Renal pelvis (tissue), 4 donors: ENCODE data around the gene PCDHB5. TPM values are rescaled to one million over a fixed set of nuclear protein-coding genes. Genes with fewer than 3 reads are reported as not detected.
"Not testable (repeated sequence)": the region's sequence is repeated elsewhere in the genome, so short reads cannot be mapped to it uniquely, and the experiment has no call there.

Source experiments
- DNase-seq: peaks from one replicate; pipeline ENCODE4 v3.0.0-alpha.2; 2013
- polyA plus RNA-seq, 3 donors: library from polyadenylated mRNA; unstranded; fragments of 120-200 nt; gene quantifications; one replicate each; pipeline ENCODE4 v1.2.1, GENCODE V29; 2013; ENCODE audit not compliant: insufficient read length in 3 of 3

Gene PCDHB5
- polyA plus RNA-seq, 3 donors: 5.3 to 9.5 (median 9.1) TPM

GRCh38 chr5:141149812-141150211 is 14.8 kb downstream of the PCDHB5 start, which contains the start of gene PCDHB6:
PCDHB6 (plus strand) TSS chr5:141150057; CDS start chr5:141150258, 201 bp downstream.
- DNase-seq: peak; percentile 22

- no peak for DNase-seq
These were observed 15.4 kb downstream of the PCDHB5 start for GRCh38 chr5:141150224-141150992.

GRCh38 chr5:141150993-141151325 is 16.0 kb downstream of the PCDHB5 start:
- no peak for DNase-seq

- not testable (repeated sequence) for DNase-seq
These were observed 16.6 kb downstream of the PCDHB5 start for GRCh38 chr5:141151632-141152031.

- DNase-seq: not testable (repeated sequence)
These were observed 17.1 kb downstream of the PCDHB5 start for GRCh38 chr5:141152096-141152495.

GRCh38 chr5:141155540-141156374 is 20.8 kb downstream of the PCDHB5 start:
- no peak for DNase-seq

- not testable (repeated sequence) for DNase-seq
These were observed 22.4 kb downstream of the PCDHB5 start for GRCh38 chr5:141157356-141157755.

- not testable (repeated sequence) for DNase-seq
These were observed 22.9 kb downstream of the PCDHB5 start for GRCh38 chr5:141157901-141158300.

GRCh38 chr5:141172381-141173204 is 37.6 kb downstream of the PCDHB5 start, which contains the start of gene PCDHB7:
PCDHB7 (plus strand) TSS chr5:141172644; CDS start chr5:141172836, 192 bp downstream.
- peak; percentile 33 for DNase-seq

- not testable (repeated sequence) for DNase-seq
These were observed 39.5 kb downstream of the PCDHB5 start for GRCh38 chr5:141174291-141175104.

GRCh38 chr5:141175933-141176332 is 40.9 kb downstream of the PCDHB5 start:
- DNase-seq: no peak

GRCh38 chr5:141177577-141178191 is 42.7 kb downstream of the PCDHB5 start, which contains the start of gene PCDHB8:
PCDHB8 (plus strand) TSS chr5:141177790; CDS start chr5:141178035, 245 bp downstream.
- DNase-seq: not testable (repeated sequence)

- not testable (repeated sequence) for DNase-seq
These were observed 44.4 kb downstream of the PCDHB5 start for GRCh38 chr5:141179371-141179770.

- not testable (repeated sequence) for DNase-seq
These were observed 44.9 kb downstream of the PCDHB5 start for GRCh38 chr5:141179876-141180275.

- DNase-seq: no peak
These were observed 45.3 kb downstream of the PCDHB5 start for GRCh38 chr5:141180313-141180712.

GRCh38 chr5:141182248-141182647 is 47.2 kb downstream of the PCDHB5 start, which contains the start of gene PCDHB16:
PCDHB16 (plus strand) TSS chr5:141182387; CDS start chr5:141182560, 173 bp downstream.
- DNase-seq: peak; percentile 52

- not testable (repeated sequence) for DNase-seq
These were observed 49.3 kb downstream of the PCDHB5 start for GRCh38 chr5:141184117-141184855.

- DNase-seq: no peak
These were observed 52.0 kb downstream of the PCDHB5 start, which contains the start of gene PCDHB9 for GRCh38 chr5:141186897-141187512. PCDHB9 (plus strand) TSS chr5:141187161; CDS start chr5:141187319, 158 bp downstream.
